Hepatocyte (in vitro differentiated cells): ENCODE data around the gene PEA15.

Experiments used
- EZH2 ChIP-seq: fragments of 200-600 bp; sonication (generic); IDR thresholded peaks from 2 replicates; pipeline ENCODE4 v1.6.1; 2016; ENCODE audit warnings: antibody characterized with exemption, mild to moderate bottlenecking, borderline replicate concordance
- EZH2phosphoT487 ChIP-seq: fragments of 200-600 bp; sonication (generic); IDR thresholded peaks from one replicate; pipeline ENCODE4 v1.6.1; 2018; ENCODE audit warnings: antibody characterized with exemption, mild to moderate bottlenecking, low read depth, moderate library complexity; ENCODE audit not compliant: unreplicated experiment, severe bottlenecking
- TF ChIP-seq, protein P1 (sequence below): fragments of 200-600 bp; sonication (generic); IDR thresholded peaks from 2 replicates; pipeline ENCODE4 v1.5.1; 2016; ENCODE audit warnings: antibody characterized with exemption, mild to moderate bottlenecking; ENCODE audit not compliant: poor library complexity

DNA sequence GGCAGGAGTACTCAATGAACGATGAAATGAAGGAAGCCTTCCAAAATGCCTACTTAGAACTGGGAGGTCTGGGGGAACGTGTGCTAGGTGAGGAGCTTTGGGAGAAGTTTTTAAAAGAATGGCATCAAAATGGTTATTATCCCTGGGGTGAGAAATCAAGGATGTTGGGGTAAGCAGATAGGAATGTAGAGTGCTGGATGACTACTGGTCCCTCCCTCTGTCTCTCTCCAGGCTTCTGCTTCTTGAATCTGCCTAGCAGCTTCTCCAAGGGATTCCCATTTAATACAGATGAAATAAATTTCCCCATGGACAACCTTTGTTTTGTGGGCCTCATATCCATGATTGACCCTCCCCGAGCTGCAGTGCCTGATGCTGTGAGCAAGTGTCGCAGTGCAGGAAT is 33.8 kb upstream of the PEA15 start:
- TF ChIP-seq, protein P1, sequence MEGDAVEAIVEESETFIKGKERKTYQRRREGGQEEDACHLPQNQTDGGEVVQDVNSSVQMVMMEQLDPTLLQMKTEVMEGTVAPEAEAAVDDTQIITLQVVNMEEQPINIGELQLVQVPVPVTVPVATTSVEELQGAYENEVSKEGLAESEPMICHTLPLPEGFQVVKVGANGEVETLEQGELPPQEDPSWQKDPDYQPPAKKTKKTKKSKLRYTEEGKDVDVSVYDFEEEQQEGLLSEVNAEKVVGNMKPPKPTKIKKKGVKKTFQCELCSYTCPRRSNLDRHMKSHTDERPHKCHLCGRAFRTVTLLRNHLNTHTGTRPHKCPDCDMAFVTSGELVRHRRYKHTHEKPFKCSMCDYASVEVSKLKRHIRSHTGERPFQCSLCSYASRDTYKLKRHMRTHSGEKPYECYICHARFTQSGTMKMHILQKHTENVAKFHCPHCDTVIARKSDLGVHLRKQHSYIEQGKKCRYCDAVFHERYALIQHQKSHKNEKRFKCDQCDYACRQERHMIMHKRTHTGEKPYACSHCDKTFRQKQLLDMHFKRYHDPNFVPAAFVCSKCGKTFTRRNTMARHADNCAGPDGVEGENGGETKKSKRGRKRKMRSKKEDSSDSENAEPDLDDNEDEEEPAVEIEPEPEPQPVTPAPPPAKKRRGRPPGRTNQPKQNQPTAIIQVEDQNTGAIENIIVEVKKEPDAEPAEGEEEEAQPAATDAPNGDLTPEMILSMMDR = no peak
- no peak for TF ChIP-seq EZH2
- no peak for TF ChIP-seq EZH2phosphoT487
